GM12873 (cell line): ENCODE data around the gene CCDC167.

Experiments used
- CTCF ChIP-seq: IDR thresholded peaks from 2 replicates; pipeline ENCODE4 v1.5.1; 2012; ENCODE audit warnings: low read depth, mild to moderate bottlenecking, moderate library complexity, low read length, control low read depth; ENCODE audit not compliant: insufficient read depth; ENCODE audit errors: missing control alignments

CCDC167 gene

GRCh38 chr6:37535759-37536490, 36.2 kb upstream of the CCDC167 start:
- peak; percentile 42 for TF ChIP-seq CTCF

GRCh38 chr6:37535428-37535758, 35.7 kb upstream of the CCDC167 start:
- TF ChIP-seq CTCF = no peak

- no peak for TF ChIP-seq CTCF
These were observed 35.2 kb upstream of the CCDC167 start for GRCh38 chr6:37534893-37535292.

GRCh38 chr6:37532122-37532521, 32.4 kb upstream of the CCDC167 start:
- TF ChIP-seq CTCF = no peak

GRCh38 chr6:37531437-37532036, 31.8 kb upstream of the CCDC167 start:
- no peak for TF ChIP-seq CTCF

- no peak for TF ChIP-seq CTCF
These were observed 31.3 kb upstream of the CCDC167 start for GRCh38 chr6:37531026-37531425.

- TF ChIP-seq CTCF = no peak
These were observed 30.6 kb upstream of the CCDC167 start for GRCh38 chr6:37530297-37530696.

- no peak for TF ChIP-seq CTCF
These were observed 28.8 kb upstream of the CCDC167 start for GRCh38 chr6:37528541-37528940.
